Measurements from ENCODE around the gene GPR37.

GRCh38 chr7:124716894-124717293, 48.7 kb downstream of the GPR37 start:
- TF ChIP-seq CTCF (IDR thresholded peaks at IDR 0.05) (no peak), POLR2A (IDR thresholded peaks at IDR 0.05) (no peak)

Measured in Peyer's patch (tissue), 4 donors.